ENCODE results near the gene RAB1B. TPM values are rescaled to one million over a fixed set of nuclear protein-coding genes. Genes with fewer than 3 reads are reported as not detected.
"Not testable (repeated sequence)": the region's sequence is repeated elsewhere in the genome, so short reads cannot be mapped to it uniquely, and the experiment has no call there.

The RAB1B gene
- total and polyA plus RNA-seq, 4 donors, result 40.4 to 83.0 (median 51.3) TPM

DNA sequence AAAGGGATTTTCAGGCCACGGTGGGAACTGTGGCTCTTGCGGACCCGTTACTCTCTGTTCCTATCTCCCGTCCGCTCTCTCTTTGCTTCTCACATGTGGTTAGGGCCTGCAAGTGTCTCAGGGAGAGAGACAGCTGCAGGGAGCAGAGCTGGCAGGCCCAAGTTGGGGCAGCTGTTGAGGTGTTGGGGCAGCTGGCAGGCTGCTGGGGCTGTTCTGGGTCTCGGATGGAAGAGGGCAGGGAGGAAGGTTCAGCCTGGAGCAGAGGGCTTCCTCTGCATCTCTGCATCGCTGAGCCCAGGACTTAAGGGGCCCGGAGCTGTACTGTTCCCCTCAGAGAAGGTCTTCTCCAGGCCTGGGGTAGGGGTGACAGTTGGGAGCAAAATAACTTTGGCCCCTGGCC is 7.0 kb downstream of the RAB1B start (continued):
- TF ChIP-seq, protein P1, sequence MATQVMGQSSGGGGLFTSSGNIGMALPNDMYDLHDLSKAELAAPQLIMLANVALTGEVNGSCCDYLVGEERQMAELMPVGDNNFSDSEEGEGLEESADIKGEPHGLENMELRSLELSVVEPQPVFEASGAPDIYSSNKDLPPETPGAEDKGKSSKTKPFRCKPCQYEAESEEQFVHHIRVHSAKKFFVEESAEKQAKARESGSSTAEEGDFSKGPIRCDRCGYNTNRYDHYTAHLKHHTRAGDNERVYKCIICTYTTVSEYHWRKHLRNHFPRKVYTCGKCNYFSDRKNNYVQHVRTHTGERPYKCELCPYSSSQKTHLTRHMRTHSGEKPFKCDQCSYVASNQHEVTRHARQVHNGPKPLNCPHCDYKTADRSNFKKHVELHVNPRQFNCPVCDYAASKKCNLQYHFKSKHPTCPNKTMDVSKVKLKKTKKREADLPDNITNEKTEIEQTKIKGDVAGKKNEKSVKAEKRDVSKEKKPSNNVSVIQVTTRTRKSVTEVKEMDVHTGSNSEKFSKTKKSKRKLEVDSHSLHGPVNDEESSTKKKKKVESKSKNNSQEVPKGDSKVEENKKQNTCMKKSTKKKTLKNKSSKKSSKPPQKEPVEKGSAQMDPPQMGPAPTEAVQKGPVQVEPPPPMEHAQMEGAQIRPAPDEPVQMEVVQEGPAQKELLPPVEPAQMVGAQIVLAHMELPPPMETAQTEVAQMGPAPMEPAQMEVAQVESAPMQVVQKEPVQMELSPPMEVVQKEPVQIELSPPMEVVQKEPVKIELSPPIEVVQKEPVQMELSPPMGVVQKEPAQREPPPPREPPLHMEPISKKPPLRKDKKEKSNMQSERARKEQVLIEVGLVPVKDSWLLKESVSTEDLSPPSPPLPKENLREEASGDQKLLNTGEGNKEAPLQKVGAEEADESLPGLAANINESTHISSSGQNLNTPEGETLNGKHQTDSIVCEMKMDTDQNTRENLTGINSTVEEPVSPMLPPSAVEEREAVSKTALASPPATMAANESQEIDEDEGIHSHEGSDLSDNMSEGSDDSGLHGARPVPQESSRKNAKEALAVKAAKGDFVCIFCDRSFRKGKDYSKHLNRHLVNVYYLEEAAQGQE (IDR thresholded peaks at IDR 0.05), result no peak
- TF ChIP-seq GABPA (IDR thresholded peaks at IDR 0.05 in 1 of 2, conservative IDR thresholded peaks at IDR 0.05 in 1 of 2), result no peak
- no peak for TF ChIP-seq JUND (IDR thresholded peaks at IDR 0.05)
- TF ChIP-seq SP1 (IDR thresholded peaks at IDR 0.05), result no peak
- no peak for TF ChIP-seq EGR1 (IDR thresholded peaks at IDR 0.05; ENCODE audit: low read depth in 2 of 2)
- TF ChIP-seq, protein P2, sequence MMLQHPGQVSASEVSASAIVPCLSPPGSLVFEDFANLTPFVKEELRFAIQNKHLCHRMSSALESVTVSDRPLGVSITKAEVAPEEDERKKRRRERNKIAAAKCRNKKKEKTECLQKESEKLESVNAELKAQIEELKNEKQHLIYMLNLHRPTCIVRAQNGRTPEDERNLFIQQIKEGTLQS (IDR thresholded peaks at IDR 0.05), result no peak
- TF ChIP-seq FOXA1 (IDR thresholded peaks at IDR 0.05), result no peak
- no peak for TF ChIP-seq TAF1 (conservative IDR thresholded peaks at IDR 0.05)
- no peak for TF ChIP-seq NR2F2 (IDR thresholded peaks at IDR 0.05)

DNA sequence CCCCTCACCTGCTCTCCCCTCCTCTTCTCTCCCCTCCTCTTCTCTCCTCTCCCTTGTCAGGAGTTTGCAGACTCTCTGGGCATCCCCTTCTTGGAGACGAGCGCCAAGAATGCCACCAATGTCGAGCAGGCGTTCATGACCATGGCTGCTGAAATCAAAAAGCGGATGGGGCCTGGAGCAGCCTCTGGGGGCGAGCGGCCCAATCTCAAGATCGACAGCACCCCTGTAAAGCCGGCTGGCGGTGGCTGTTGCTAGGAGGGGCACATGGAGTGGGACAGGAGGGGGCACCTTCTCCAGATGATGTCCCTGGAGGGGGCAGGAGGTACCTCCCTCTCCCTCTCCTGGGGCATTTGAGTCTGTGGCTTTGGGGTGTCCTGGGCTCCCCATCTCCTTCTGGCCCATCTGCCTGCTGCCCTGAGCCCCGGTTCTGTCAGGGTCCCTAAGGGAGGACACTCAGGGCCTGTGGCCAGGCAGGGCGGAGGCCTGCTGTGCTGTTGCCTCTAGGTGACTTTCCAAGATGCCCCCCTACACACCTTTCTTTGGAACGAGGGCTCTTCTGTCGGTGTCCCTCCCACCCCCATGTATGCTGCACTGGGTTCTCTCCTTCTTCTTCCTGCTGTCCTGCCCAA is 7.7 kb downstream of the RAB1B start:
- Histone ChIP-seq H3K27ac (ENCODE audit: low read depth in 1 of 2, low read length in 2 of 2) (no peak overlapping the region), H3K9ac (ENCODE audit: low read depth in 1 of 2, low read length in 2 of 2) (no peak overlapping the region), H3K4me3 (ENCODE audit: low read depth in 1 of 3, low read length in 3 of 3) (no peak overlapping the region), H3K4me1 (ENCODE audit: control insufficient read depth in 4 of 4, insufficient read depth in 4 of 4, low read length in 3 of 4) (peaks cover 2 to 8% (median 5%) of the 10 kb centered on the region in 4 donors), H3K9me3 (ENCODE audit: control insufficient read depth in 4 of 4, low read length in 3 of 4) (no peaks in the 10 kb centered on the region), H3K27me3 (ENCODE audit: control insufficient read depth in 4 of 4, insufficient read depth in 4 of 4, low read length in 3 of 4) (no peaks in the 10 kb centered on the region), H3K36me3 (ENCODE audit: control insufficient read depth in 4 of 4, insufficient read depth in 3 of 4, low read depth in 1 of 4, low read length in 3 of 4) (peaks cover 11 to 49% (median 32%) of the 10 kb centered on the region in 4 donors)
- no peak for DNase-seq (ENCODE audit: low spot score)
- 94% methylated on average over 14 of the region's 14 CpGs for WGBS
- TF ChIP-seq, protein P3, sequence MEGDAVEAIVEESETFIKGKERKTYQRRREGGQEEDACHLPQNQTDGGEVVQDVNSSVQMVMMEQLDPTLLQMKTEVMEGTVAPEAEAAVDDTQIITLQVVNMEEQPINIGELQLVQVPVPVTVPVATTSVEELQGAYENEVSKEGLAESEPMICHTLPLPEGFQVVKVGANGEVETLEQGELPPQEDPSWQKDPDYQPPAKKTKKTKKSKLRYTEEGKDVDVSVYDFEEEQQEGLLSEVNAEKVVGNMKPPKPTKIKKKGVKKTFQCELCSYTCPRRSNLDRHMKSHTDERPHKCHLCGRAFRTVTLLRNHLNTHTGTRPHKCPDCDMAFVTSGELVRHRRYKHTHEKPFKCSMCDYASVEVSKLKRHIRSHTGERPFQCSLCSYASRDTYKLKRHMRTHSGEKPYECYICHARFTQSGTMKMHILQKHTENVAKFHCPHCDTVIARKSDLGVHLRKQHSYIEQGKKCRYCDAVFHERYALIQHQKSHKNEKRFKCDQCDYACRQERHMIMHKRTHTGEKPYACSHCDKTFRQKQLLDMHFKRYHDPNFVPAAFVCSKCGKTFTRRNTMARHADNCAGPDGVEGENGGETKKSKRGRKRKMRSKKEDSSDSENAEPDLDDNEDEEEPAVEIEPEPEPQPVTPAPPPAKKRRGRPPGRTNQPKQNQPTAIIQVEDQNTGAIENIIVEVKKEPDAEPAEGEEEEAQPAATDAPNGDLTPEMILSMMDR (IDR thresholded peaks at IDR 0.05; ENCODE audit: low read depth, low read length, missing input control), result no peak
- TF ChIP-seq, protein P2 (IDR thresholded peaks at IDR 0.05), result no peak
- TF ChIP-seq, protein P4, sequence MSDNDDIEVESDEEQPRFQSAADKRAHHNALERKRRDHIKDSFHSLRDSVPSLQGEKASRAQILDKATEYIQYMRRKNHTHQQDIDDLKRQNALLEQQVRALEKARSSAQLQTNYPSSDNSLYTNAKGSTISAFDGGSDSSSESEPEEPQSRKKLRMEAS (IDR thresholded peaks at IDR 0.05), result no peak
- TF ChIP-seq FOXA1 (IDR thresholded peaks at IDR 0.05) (no peak), HNF4G (IDR thresholded peaks at IDR 0.05) (no peak), FOXA2 (IDR thresholded peaks at IDR 0.05) (no peak), YY1 (IDR thresholded peaks at IDR 0.05) (no peak), RXRA (IDR thresholded peaks at IDR 0.05) (no peak), GABPA (IDR thresholded peaks at IDR 0.05 in 1 of 2, conservative IDR thresholded peaks at IDR 0.05 in 1 of 2) (no peak), NR2F2 (IDR thresholded peaks at IDR 0.05) (no peak), EGR1 (IDR thresholded peaks at IDR 0.05; ENCODE audit: low read depth in 2 of 2) (no peak), JUND (IDR thresholded peaks at IDR 0.05) (no peak)
- TF ChIP-seq, protein P5, sequence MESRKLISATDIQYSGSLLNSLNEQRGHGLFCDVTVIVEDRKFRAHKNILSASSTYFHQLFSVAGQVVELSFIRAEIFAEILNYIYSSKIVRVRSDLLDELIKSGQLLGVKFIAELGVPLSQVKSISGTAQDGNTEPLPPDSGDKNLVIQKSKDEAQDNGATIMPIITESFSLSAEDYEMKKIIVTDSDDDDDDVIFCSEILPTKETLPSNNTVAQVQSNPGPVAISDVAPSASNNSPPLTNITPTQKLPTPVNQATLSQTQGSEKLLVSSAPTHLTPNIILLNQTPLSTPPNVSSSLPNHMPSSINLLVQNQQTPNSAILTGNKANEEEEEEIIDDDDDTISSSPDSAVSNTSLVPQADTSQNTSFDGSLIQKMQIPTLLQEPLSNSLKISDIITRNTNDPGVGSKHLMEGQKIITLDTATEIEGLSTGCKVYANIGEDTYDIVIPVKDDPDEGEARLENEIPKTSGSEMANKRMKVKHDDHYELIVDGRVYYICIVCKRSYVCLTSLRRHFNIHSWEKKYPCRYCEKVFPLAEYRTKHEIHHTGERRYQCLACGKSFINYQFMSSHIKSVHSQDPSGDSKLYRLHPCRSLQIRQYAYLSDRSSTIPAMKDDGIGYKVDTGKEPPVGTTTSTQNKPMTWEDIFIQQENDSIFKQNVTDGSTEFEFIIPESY (IDR thresholded peaks at IDR 0.05), result no peak

DNA sequence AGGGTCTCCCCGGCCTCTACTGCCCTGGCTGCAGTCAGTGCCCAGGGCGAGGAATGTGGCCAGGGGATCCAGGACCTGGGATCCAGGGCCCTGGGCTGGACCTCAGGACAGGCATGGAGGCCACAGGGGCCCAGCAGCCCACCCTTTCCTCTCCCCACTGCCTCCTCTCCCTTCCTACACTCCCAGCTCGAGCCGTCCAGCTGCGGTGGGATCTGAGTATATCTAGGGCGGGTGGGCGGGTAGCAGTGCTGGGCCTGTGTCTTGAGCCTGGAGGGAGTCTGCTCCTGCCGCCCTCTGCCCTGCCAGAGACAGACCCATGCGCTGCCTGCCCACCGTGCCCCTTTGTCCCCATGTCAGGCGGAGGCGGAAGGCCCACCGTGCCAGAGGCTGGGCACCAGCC is 8.2 kb downstream of the RAB1B start:
- H3K9me3 ChIP-seq (ENCODE audit: control insufficient read depth in 4 of 4, low read length in 3 of 4); DNase-seq (ENCODE audit: low spot score); H3K4me1 ChIP-seq (ENCODE audit: control insufficient read depth in 4 of 4, insufficient read depth in 4 of 4, low read length in 3 of 4); H3K4me3 ChIP-seq (ENCODE audit: low read depth in 1 of 3, low read length in 3 of 3); H3K9ac ChIP-seq (ENCODE audit: low read depth in 1 of 2, low read length in 2 of 2); H3K27me3 ChIP-seq (ENCODE audit: control insufficient read depth in 4 of 4, insufficient read depth in 4 of 4, low read length in 3 of 4); H3K27ac ChIP-seq (ENCODE audit: low read depth in 1 of 2, low read length in 2 of 2): not testable (repeated sequence)
- H3K36me3 ChIP-seq (ENCODE audit: control insufficient read depth in 4 of 4, insufficient read depth in 3 of 4, low read depth in 1 of 4, low read length in 3 of 4), result peaks cover 11 to 47% (median 32%) of the 10 kb centered on the region in 4 donors
- 90% methylated on average over 13 of the region's 13 CpGs for WGBS

DNA sequence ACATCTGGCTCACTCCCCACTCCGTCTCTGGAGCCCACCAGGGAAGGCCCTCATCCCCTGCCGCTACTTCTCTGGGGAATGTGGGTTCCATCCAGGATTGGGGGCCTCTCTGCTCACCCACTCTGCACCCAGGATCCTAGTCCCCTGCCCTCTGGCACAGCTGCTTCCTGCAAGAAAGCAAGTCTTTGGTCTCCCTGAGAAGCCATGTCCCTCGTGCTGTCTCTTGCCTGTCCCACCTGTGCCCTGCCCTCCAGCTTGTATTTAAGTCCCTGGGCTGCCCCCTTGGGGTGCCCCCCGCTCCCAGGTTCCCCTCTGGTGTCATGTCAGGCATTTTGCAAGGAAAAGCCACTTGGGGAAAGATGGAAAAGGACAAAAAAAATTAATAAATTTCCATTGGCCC is 8.6 kb downstream of the RAB1B start:
- not testable (repeated sequence) for H3K27ac ChIP-seq (ENCODE audit: low read depth in 1 of 2, low read length in 2 of 2); H3K4me1 ChIP-seq (ENCODE audit: control insufficient read depth in 4 of 4, insufficient read depth in 4 of 4, low read length in 3 of 4); H3K9ac ChIP-seq (ENCODE audit: low read depth in 1 of 2, low read length in 2 of 2); H3K4me3 ChIP-seq (ENCODE audit: low read depth in 1 of 3, low read length in 3 of 3); H3K27me3 ChIP-seq (ENCODE audit: control insufficient read depth in 4 of 4, insufficient read depth in 4 of 4, low read length in 3 of 4); H3K9me3 ChIP-seq (ENCODE audit: control insufficient read depth in 4 of 4, low read length in 3 of 4); DNase-seq (ENCODE audit: low spot score)
- H3K36me3 ChIP-seq (ENCODE audit: control insufficient read depth in 4 of 4, insufficient read depth in 3 of 4, low read depth in 1 of 4, low read length in 3 of 4), result peaks cover 11 to 43% (median 28%) of the 10 kb centered on the region in 4 donors
- 82% methylated on average over 4 of the region's 4 CpGs for WGBS
